ENCODE measurements around the gene ZFAND5.
A peak's percentile ranks its signal among the peaks of the same experiment; 100 is the strongest.

ZFAND5 gene

GRCh38 chr9:72356041-72356582 is 8.9 kb downstream of the ZFAND5 start:
- no peak overlapping the region for H3K4me3 ChIP-seq (replicated peaks; ENCODE audit: low read depth, low read length)
- peak; percentile 75 for DNase-seq (ENCODE audit: extremely low read depth, low read depth)
- no peak for TF ChIP-seq CTCF (IDR thresholded peaks at IDR 0.05; ENCODE audit: low read depth, low read length, missing control alignments)

GRCh38 chr9:72355153-72355552 is 9.9 kb downstream of the ZFAND5 start:
- no peak for DNase-seq (ENCODE audit: extremely low read depth, low read depth)
- no peak for TF ChIP-seq CTCF (IDR thresholded peaks at IDR 0.05; ENCODE audit: low read depth, low read length, missing control alignments)
- H3K4me3 ChIP-seq (replicated peaks; ENCODE audit: low read depth, low read length), result no peak overlapping the region

DNA sequence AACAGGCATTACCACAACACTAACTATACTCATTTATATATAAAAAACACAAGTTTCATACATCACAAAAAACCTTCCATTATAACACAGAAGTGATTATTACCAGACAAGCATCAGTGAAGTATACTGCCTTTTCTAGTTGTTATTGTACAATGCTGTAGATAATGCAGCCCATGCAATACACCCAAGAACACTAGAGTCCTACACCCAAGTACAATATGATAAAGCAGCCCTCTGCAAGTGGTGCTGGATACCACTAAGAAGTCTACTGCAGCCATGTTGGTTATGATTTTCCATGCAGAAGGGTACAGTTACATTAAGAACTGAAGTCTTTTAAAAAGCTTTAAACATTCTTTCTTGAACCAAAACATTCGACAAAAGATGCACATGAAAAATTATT is 10.3 kb downstream of the ZFAND5 start:
- no peak overlapping the region for H3K4me3 ChIP-seq (replicated peaks; ENCODE audit: low read depth, low read length)
- DNase-seq (ENCODE audit: extremely low read depth, low read depth), result no peak
- TF ChIP-seq CTCF (IDR thresholded peaks at IDR 0.05; ENCODE audit: low read depth, low read length, missing control alignments), result no peak

- no peak for DNase-seq (ENCODE audit: extremely low read depth, low read depth)
- TF ChIP-seq CTCF (IDR thresholded peaks at IDR 0.05; ENCODE audit: low read depth, low read length, missing control alignments), result no peak
- no peak overlapping the region for H3K4me3 ChIP-seq (replicated peaks; ENCODE audit: low read depth, low read length)
These were observed 11.4 kb downstream of the ZFAND5 start for GRCh38 chr9:72353455-72354116.

- no peak for DNase-seq (ENCODE audit: extremely low read depth, low read depth)
- no peak overlapping the region for H3K4me3 ChIP-seq (replicated peaks; ENCODE audit: low read depth, low read length)
- no peak for TF ChIP-seq CTCF (IDR thresholded peaks at IDR 0.05; ENCODE audit: low read depth, low read length, missing control alignments)
These were observed 12.1 kb downstream of the ZFAND5 start for GRCh38 chr9:72352911-72353388.

GRCh38 chr9:72351538-72352453 is 13.2 kb downstream of the ZFAND5 start:
- DNase-seq (ENCODE audit: extremely low read depth, low read depth), result no peak
- no peak for TF ChIP-seq CTCF (IDR thresholded peaks at IDR 0.05; ENCODE audit: low read depth, low read length, missing control alignments)
- no peak overlapping the region for H3K4me3 ChIP-seq (replicated peaks; ENCODE audit: low read depth, low read length)
